Activated CD8-positive, alpha-beta memory T cell treated with anti-CD3 and anti-CD28 coated beads, Interleukin-2, amount 10 ng/mL, durations not matched to agents 7 days and 5 days (primary cell): ENCODE measurements around the gene ICAM1. TPM values are rescaled to one million over a fixed set of nuclear protein-coding genes. Genes with fewer than 3 reads are reported as not detected.
"Not testable (repeated sequence)": the region's sequence is repeated elsewhere in the genome, so short reads cannot be mapped to it uniquely, and the experiment has no call there.

ENCODE experiments used
- ATAC-seq: fragments of 150-1000 bp; cut with Tn5 transposase; one replicate; pipeline ENCODE4 v1.10.0; 2021; ENCODE audit warnings: moderate library complexity
- CTCF ChIA-PET: fragments of 350-600 bp; sonication (Branson Sonifier 250); formaldehyde crosslinking; loops from one replicate; lab custom pipeline; 2021; ENCODE audit warnings: antibody characterized with exemption; lab: Charles Lee
- DNase-seq: peaks from one replicate; pipeline ENCODE4 v3.0.0-alpha.2; 2020
- H3K27ac Mint-ChIP-seq: one replicate; pipeline ENCODE4 v1.8.0; 2021; ENCODE audit warnings: mild to moderate bottlenecking, mixed read lengths
- H3K27me3 Mint-ChIP-seq: one replicate; pipeline ENCODE4 v1.8.0; 2021; ENCODE audit warnings: mixed read lengths
- H3K36me3 Mint-ChIP-seq: one replicate; pipeline ENCODE4 v1.8.0; 2021; ENCODE audit warnings: mild to moderate bottlenecking, mixed read lengths
- H3K4me1 Mint-ChIP-seq: one replicate; pipeline ENCODE4 v1.8.0; 2021; ENCODE audit warnings: mixed read lengths
- H3K4me3 Mint-ChIP-seq: one replicate; pipeline ENCODE4 v1.8.0; 2021; ENCODE audit warnings: mild to moderate bottlenecking, moderate library complexity, mixed read lengths
- H3K9me3 Mint-ChIP-seq: one replicate; pipeline ENCODE4 v1.8.0; 2022; ENCODE audit warnings: low read depth, mixed read lengths
- total RNA-seq, 2 experiments: library from RNA; stranded (reverse); gene quantifications; one replicate each; pipeline ENCODE4 v1.2.3, GENCODE V29; 2021

ICAM1 gene
- total RNA-seq, 2 experiments from 2014 or later: 17.7 to 31.5 TPM

GRCh38 chr19:10230861-10231611 is 39.9 kb upstream of the ICAM1 start, which contains the start of gene S1PR2:
TSS of gene S1PR2 (minus strand) at chr19:10231331. CDS start at chr19:10224905, 6,426 bp downstream.
- Mint-ChIP-seq H3K27me3 (no peaks in the 10 kb centered on the region), H3K4me1 (peaks cover 26% of the 10 kb centered on the region), H3K9me3 (no peaks in the 10 kb centered on the region), H3K27ac (peak within 1 kb of the TSS; percentile 69), H3K4me3 (peak within 1 kb of the TSS; percentile 81), H3K36me3 (no peaks in the 10 kb centered on the region)
- ATAC-seq: peak; percentile 69
- CTCF ChIA-PET: interaction anchor here (5.9 kb wide), 1 partner anchor 20 kb away, joined by 55 read pairs; the partner anchor contains the start of gene MRPL4
- peak; percentile 77 for DNase-seq

- DNase-seq (no peak), ATAC-seq (no peak)
- peak overlapping the region; percentile 81 for H3K4me3 Mint-ChIP-seq
- no peaks in the 10 kb centered on the region for H3K9me3 Mint-ChIP-seq
- no peaks in the 10 kb centered on the region for H3K36me3 Mint-ChIP-seq
- H3K27me3 Mint-ChIP-seq: no peaks in the 10 kb centered on the region
- CTCF ChIA-PET: interaction anchor here (5.9 kb wide), 1 partner anchor 19 kb away, joined by 55 read pairs; the partner anchor contains the start of gene MRPL4
- H3K4me1 Mint-ChIP-seq: peaks cover 33% of the 10 kb centered on the region
- peak overlapping the region; percentile 49 for H3K27ac Mint-ChIP-seq
These were observed 39.2 kb upstream of the ICAM1 start for GRCh38 chr19:10231612-10232228.

- ATAC-seq: no peak
- no peak overlapping the region for H3K27ac Mint-ChIP-seq
These were observed 37.0 kb upstream of the ICAM1 start for GRCh38 chr19:10233946-10234345.

GRCh38 chr19:10235003-10235402 is 35.9 kb upstream of the ICAM1 start:
- no peaks in the 10 kb centered on the region for H3K27me3 Mint-ChIP-seq
- H3K4me1 Mint-ChIP-seq: peaks cover 34% of the 10 kb centered on the region
- H3K27ac Mint-ChIP-seq: peak overlapping the region; percentile 36
- CTCF ChIA-PET: interaction anchor here (4.0 kb wide), 1 partner anchor 16 kb away, joined by 53 read pairs; the partner anchor contains the start of gene MRPL4
- DNase-seq (no peak), ATAC-seq (no peak)
- H3K4me3 Mint-ChIP-seq: no peak overlapping the region
- H3K36me3 Mint-ChIP-seq: no peaks in the 10 kb centered on the region
- H3K9me3 Mint-ChIP-seq: no peaks in the 10 kb centered on the region

More at GRCh38 chr19:10233946-10234345, 37.0 kb upstream of the ICAM1 start:
- DNase-seq: no peak
- Mint-ChIP-seq H3K4me1 (peaks cover 38% of the 10 kb centered on the region), H3K4me3 (no peak overlapping the region), H3K27me3 (no peaks in the 10 kb centered on the region), H3K36me3 (no peaks in the 10 kb centered on the region), H3K9me3 (no peaks in the 10 kb centered on the region)
- CTCF ChIA-PET: interaction anchor here (0.5 to 4.0 kb wide), 2 partner anchors 17 to 244 kb away, joined by 3 to 53 read pairs; partner anchors contain the start of gene MRPL4

- peak overlapping the region; percentile 92 for H3K27ac Mint-ChIP-seq
- not testable (repeated sequence) for H3K27me3 Mint-ChIP-seq, DNase-seq, H3K9me3 Mint-ChIP-seq, ATAC-seq, H3K36me3 Mint-ChIP-seq
- CTCF ChIA-PET: interaction anchor here (1.0 to 4.0 kb wide), 6 partner anchors 8 to 139 kb away, joined by 3 to 53 read pairs (median 5); partner anchors contain the start of gene MRPL4
- peaks cover 34% of the 10 kb centered on the region for H3K4me1 Mint-ChIP-seq
- peak overlapping the region; percentile 75 for H3K4me3 Mint-ChIP-seq
These were observed 35.5 kb upstream of the ICAM1 start for GRCh38 chr19:10235409-10235808.

- no peaks in the 10 kb centered on the region for H3K36me3 Mint-ChIP-seq
- H3K27me3 Mint-ChIP-seq: no peaks in the 10 kb centered on the region
- no peak overlapping the region for H3K27ac Mint-ChIP-seq
- peaks cover 26% of the 10 kb centered on the region for H3K4me1 Mint-ChIP-seq
- no peaks in the 10 kb centered on the region for H3K9me3 Mint-ChIP-seq
- CTCF ChIA-PET: interaction anchor here (4.0 kb wide), 1 partner anchor 13 kb away, joined by 53 read pairs; the partner anchor contains the start of gene MRPL4
- no peak overlapping the region for H3K4me3 Mint-ChIP-seq
- no peak for ATAC-seq
- no peak for DNase-seq
These were observed 33.2 kb upstream of the ICAM1 start for GRCh38 chr19:10237702-10238101.

- no peaks in the 10 kb centered on the region for H3K36me3 Mint-ChIP-seq
- H3K27me3 Mint-ChIP-seq: no peaks in the 10 kb centered on the region
- H3K4me1 Mint-ChIP-seq: peaks cover 26% of the 10 kb centered on the region
- no peak for DNase-seq
- H3K4me3 Mint-ChIP-seq: no peak overlapping the region
- no peak overlapping the region for H3K27ac Mint-ChIP-seq
- CTCF ChIA-PET: interaction anchor here (1.0 to 3.0 kb wide), 2 partner anchors 9 to 11 kb away, joined by 4 to 22 read pairs; no protein-coding TSS in a partner anchor
- ATAC-seq: no peak
- no peaks in the 10 kb centered on the region for H3K9me3 Mint-ChIP-seq
These were observed 32.6 kb upstream of the ICAM1 start for GRCh38 chr19:10238172-10238783.

GRCh38 chr19:10241826-10242449 is 29.0 kb upstream of the ICAM1 start:
- CTCF ChIA-PET, H3K4me3 Mint-ChIP-seq, H3K4me1 Mint-ChIP-seq, DNase-seq, H3K27me3 Mint-ChIP-seq, ATAC-seq, H3K9me3 Mint-ChIP-seq, H3K36me3 Mint-ChIP-seq, H3K27ac Mint-ChIP-seq: not testable (repeated sequence)

GRCh38 chr19:10243606-10244005 is 27.3 kb upstream of the ICAM1 start:
- Mint-ChIP-seq H3K4me1 (peaks cover 5% of the 10 kb centered on the region), H3K9me3 (no peaks in the 10 kb centered on the region), H3K4me3 (no peak overlapping the region), H3K27me3 (no peaks in the 10 kb centered on the region), H3K27ac (no peak overlapping the region), H3K36me3 (no peaks in the 10 kb centered on the region)
- ATAC-seq (no peak), DNase-seq (no peak)
- CTCF ChIA-PET: no interaction called here

- no peak for DNase-seq
- no peaks in the 10 kb centered on the region for H3K9me3 Mint-ChIP-seq
- peaks cover 3% of the 10 kb centered on the region for H3K4me1 Mint-ChIP-seq
- no peaks in the 10 kb centered on the region for H3K27me3 Mint-ChIP-seq
- peak overlapping the region; percentile 21 for H3K27ac Mint-ChIP-seq
- no peak overlapping the region for H3K4me3 Mint-ChIP-seq
- ATAC-seq: no peak
- no peaks in the 10 kb centered on the region for H3K36me3 Mint-ChIP-seq
- CTCF ChIA-PET: interaction anchor here (1.3 to 2.1 kb wide), 2 partner anchors 14 to 16 kb away, joined by 6 read pairs; no protein-coding TSS in a partner anchor
These were observed 25.6 kb upstream of the ICAM1 start for GRCh38 chr19:10245189-10245939.

GRCh38 chr19:10246511-10246910 is 24.4 kb upstream of the ICAM1 start:
- CTCF ChIA-PET: interaction anchor here (0.6 to 2.1 kb wide), 3 partner anchors 13 to 398 kb away, joined by 4 to 6 read pairs (median 6); no protein-coding TSS in a partner anchor
- no peak for ATAC-seq
- H3K9me3 Mint-ChIP-seq: no peaks in the 10 kb centered on the region
- no peak for DNase-seq
- no peak overlapping the region for H3K27ac Mint-ChIP-seq
- H3K27me3 Mint-ChIP-seq: no peaks in the 10 kb centered on the region
- peaks cover 8% of the 10 kb centered on the region for H3K4me1 Mint-ChIP-seq
- H3K4me3 Mint-ChIP-seq: no peak overlapping the region
- no peaks in the 10 kb centered on the region for H3K36me3 Mint-ChIP-seq
